IMR-90 (cell line): ENCODE data around the gene ENTPD1. TPM values are rescaled to one million over a fixed set of nuclear protein-coding genes. Genes with fewer than 3 reads are reported as not detected.

ENCODE experiments used
- ATAC-seq: fragments of 200-7000 bp; cut with Tn5 transposase; 2 replicates; pipeline ENCODE4 v1.9.1; 2020; ENCODE audit warnings: low read depth, mild to moderate bottlenecking, moderate library complexity
- BruUV-seq: library from RNA; stranded (reverse); fragments of 400-500 nt; replicated peaks from 2 replicates; lab custom pipeline; 2021; lab: Mats Ljungman, UMichigan
- CTCF ChIA-PET: fragments of 300-600 bp; formaldehyde crosslinking; extraction: SDS; loops from one replicate; lab custom pipeline; 2021; ENCODE audit warnings: antibody characterized with exemption; lab: Yijun Ruan, JAX
- POLR2A ChIA-PET: fragments of 300-600 bp; sonication (Branson Sonifier 250); formaldehyde crosslinking; loops from one replicate; lab custom pipeline; 2022; ENCODE audit warnings: antibody characterized with exemption; ENCODE audit not compliant: unreplicated experiment; lab: Charles Lee
- DNase-seq: peaks from one replicate; pipeline ENCODE4 v3.0.0; 2013
- H2AFZ ChIP-seq: replicated peaks from 2 replicates; pipeline ENCODE3; 2013; ENCODE audit warnings: low read length, mild to moderate bottlenecking; ENCODE audit not compliant: poor library complexity
- H2AK5ac ChIP-seq: 2 replicates; pipeline ENCODE4 v1.6.1; 2013; ENCODE audit warnings: low read depth, low read length, inconsistent platforms
- H2AK9ac ChIP-seq: replicated peaks from 2 replicates; pipeline ENCODE3; 2013; ENCODE audit warnings: mild to moderate bottlenecking, low read depth, low read length, moderate library complexity; ENCODE audit not compliant: poor library complexity
- H2BK120ac ChIP-seq: 2 replicates; pipeline ENCODE4 v1.6.1; 2013; ENCODE audit warnings: low read depth, low read length, inconsistent platforms
- H2BK15ac ChIP-seq: 3 replicates; pipeline ENCODE4 v1.6.1; 2013; ENCODE audit warnings: low read depth, low read length, inconsistent platforms
- H2BK20ac ChIP-seq: 2 replicates; pipeline ENCODE4 v1.6.1; 2013; ENCODE audit warnings: low read depth, mild to moderate bottlenecking, inconsistent platforms, low read length, moderate library complexity
- H2BK5ac ChIP-seq: 2 replicates; pipeline ENCODE4 v1.6.1; 2013; ENCODE audit warnings: mild to moderate bottlenecking, low read depth, low read length, inconsistent platforms; ENCODE audit not compliant: poor library complexity, severe bottlenecking
- H3K14ac ChIP-seq: replicated peaks from 2 replicates; pipeline ENCODE4 v1.6.1; 2013; ENCODE audit warnings: low read depth, low read length, inconsistent platforms
- H3K18ac ChIP-seq: 2 replicates; pipeline ENCODE4 v1.6.1; 2013; ENCODE audit warnings: low read depth, low read length, control low read depth
- H3K23ac ChIP-seq: 2 replicates; pipeline ENCODE4 v1.6.1; 2013; ENCODE audit warnings: low read depth, low read length, inconsistent platforms
- H3K27ac ChIP-seq: 2 replicates; pipeline ENCODE4 v1.5.1; 2013; ENCODE audit warnings: mild to moderate bottlenecking, control low read depth, low read length; ENCODE audit not compliant: insufficient read depth
- H3K27me3 ChIP-seq: 2 replicates; pipeline ENCODE4 v1.6.1; 2013; ENCODE audit warnings: low read length; ENCODE audit not compliant: control insufficient read depth, insufficient read depth
- H3K36me3 ChIP-seq: 2 replicates; pipeline ENCODE4 v1.6.1; 2013; ENCODE audit warnings: low read length, mixed read lengths; ENCODE audit not compliant: control insufficient read depth, insufficient read depth
- H3K4ac ChIP-seq: 2 replicates; pipeline ENCODE4 v1.6.1; 2013; ENCODE audit warnings: low read depth, low read length, inconsistent platforms
- H3K4me1 ChIP-seq: 2 replicates; pipeline ENCODE4 v1.6.1; 2013; ENCODE audit warnings: low read length, mixed read lengths; ENCODE audit not compliant: control insufficient read depth, insufficient read depth
- H3K4me2 ChIP-seq: 2 replicates; pipeline ENCODE4 v1.6.1; 2013; ENCODE audit warnings: low read depth, mild to moderate bottlenecking, control low read depth, low read length, moderate library complexity
- H3K4me3 ChIP-seq: 2 replicates; pipeline ENCODE4 v1.5.1; 2013; ENCODE audit warnings: low read depth, mild to moderate bottlenecking, control low read depth, low read length, moderate library complexity; ENCODE audit not compliant: insufficient read depth
- H3K56ac ChIP-seq: 2 replicates; pipeline ENCODE4 v1.6.1; 2013; ENCODE audit warnings: low read length, inconsistent platforms; ENCODE audit not compliant: insufficient read depth; ENCODE audit errors: extremely low read depth
- H3K79me1 ChIP-seq, 2 experiments: 2 replicates each; pipeline ENCODE4 v1.6.1; 2013; ENCODE audit warnings: low read length in 2 of 2, inconsistent platforms in 1 of 2, low read depth in 1 of 2
- H3K9ac ChIP-seq: 2 replicates; pipeline ENCODE4 v1.6.1; 2013; ENCODE audit warnings: low read depth, low read length, control low read depth
- H3K9me1 ChIP-seq: 2 replicates; pipeline ENCODE4 v1.6.1; 2013; ENCODE audit warnings: low read length, inconsistent platforms; ENCODE audit not compliant: insufficient read depth
- H3K9me3 ChIP-seq: 2 replicates; pipeline ENCODE4 v1.6.1; 2013; ENCODE audit warnings: low read length; ENCODE audit not compliant: control insufficient read depth, insufficient read depth
- H4K20me1 ChIP-seq: 2 replicates; pipeline ENCODE4 v1.6.1; 2013; ENCODE audit warnings: low read length, inconsistent platforms; ENCODE audit not compliant: insufficient read depth
- H4K5ac ChIP-seq: 2 replicates; pipeline ENCODE4 v1.6.1; 2013; ENCODE audit warnings: mild to moderate bottlenecking, low read depth, low read length, control low read depth
- H4K8ac ChIP-seq, 2 experiments: 2 replicates each; pipeline ENCODE4 v1.6.1; 2013; ENCODE audit warnings: low read depth in 2 of 2, low read length in 2 of 2, control low read depth in 1 of 2, inconsistent platforms in 1 of 2
- H4K91ac ChIP-seq: 2 replicates; pipeline ENCODE4 v1.6.1; 2013; ENCODE audit warnings: low read depth, low read length, inconsistent platforms; ENCODE audit not compliant: insufficient read depth
- BHLHE40 ChIP-seq: fragments of 150-350 bp; IDR thresholded peaks from 2 replicates; pipeline ENCODE4 v1.6.1; 2016; ENCODE audit warnings: mild to moderate bottlenecking, low read depth, low read length
- CEBPB ChIP-seq: IDR thresholded peaks from 2 replicates; pipeline ENCODE4 v1.6.1; 2012; ENCODE audit warnings: low read depth, low read length, improper control_type of control experiment
- CHD1 ChIP-seq: IDR thresholded peaks from 2 replicates; pipeline ENCODE4 v1.6.1; 2012; ENCODE audit warnings: low read depth, low read length, improper control_type of control experiment
- FOS ChIP-seq: fragments of 150-350 bp; IDR thresholded peaks from 2 replicates; pipeline ENCODE4 v1.6.1; 2016; ENCODE audit warnings: low read depth, low read length
- MAFK ChIP-seq: IDR thresholded peaks from 2 replicates; pipeline ENCODE4 v1.6.1; 2012; ENCODE audit warnings: low read depth, low read length, improper control_type of control experiment
- MAZ ChIP-seq: IDR thresholded peaks from 2 replicates; pipeline ENCODE4 v1.6.1; 2012; ENCODE audit warnings: low read depth, mild to moderate bottlenecking, low read length, improper control_type of control experiment, moderate library complexity, borderline replicate concordance
- MXI1 ChIP-seq: IDR thresholded peaks from 2 replicates; pipeline ENCODE4 v1.6.1; 2012; ENCODE audit warnings: low read depth, mild to moderate bottlenecking, low read length, moderate library complexity, borderline replicate concordance
- NFE2L2 ChIP-seq: fragments of 150-350 bp; IDR thresholded peaks from 2 replicates; pipeline ENCODE4 v1.6.1; 2016; ENCODE audit warnings: low read depth, mild to moderate bottlenecking, low read length
- POLR2A ChIP-seq: IDR thresholded peaks from 2 replicates; pipeline ENCODE4 v1.6.1; 2012; ENCODE audit warnings: mild to moderate bottlenecking, low read depth, low read length
- RAD21 ChIP-seq: IDR thresholded peaks from 2 replicates; pipeline ENCODE4 v1.6.1; 2012; ENCODE audit warnings: low read length, improper control_type of control experiment
- RCOR1 ChIP-seq: IDR thresholded peaks from 2 replicates; pipeline ENCODE4 v1.6.1; 2012; ENCODE audit warnings: mild to moderate bottlenecking, low read length, improper control_type of control experiment; ENCODE audit not compliant: insufficient replicate concordance
- RFX5 ChIP-seq: IDR thresholded peaks from 2 replicates; pipeline ENCODE4 v1.8.0; 2012; ENCODE audit warnings: low read depth, mild to moderate bottlenecking, low read length, moderate library complexity
- SMC3 ChIP-seq: fragments of 150-350 bp; IDR thresholded peaks from 2 replicates; pipeline ENCODE4 v1.6.1; 2016; ENCODE audit warnings: low read depth, mild to moderate bottlenecking, antibody characterized with exemption, low read length, moderate library complexity
- WGBS, 2 experiments: methylation state at CpG; one replicate each; pipeline versions ENCODE4 v1.1.5 to v1.1.7; 2013; ENCODE audit warnings: missing lambda C conversion rate in 2 of 2; ENCODE audit not compliant: insufficient read length in 1 of 2; ENCODE audit errors: extremely low coverage in 2 of 2; 5-methylcytosine and 5-hydroxymethylcytosine counted together
- dilution Hi-C: fragments of 300-500 bp; cut with HindIII; formaldehyde crosslinking; loops from one replicate; pipeline ENCODE4 v1.14.3; 2018; ENCODE audit warnings: low sequenced_read_pairs; ENCODE audit not compliant: unreplicated experiment
- in situ Hi-C: fragments of 300-500 bp; cut with MboI; formaldehyde crosslinking; loops from 3 replicates; pipeline ENCODE4 v1.14.3; 2019; ENCODE audit warnings: low sequenced_read_pairs, inconsistent platforms, mixed read lengths
- intact Hi-C: fragments of 100-400 bp; cut with micrococcal nuclease; formaldehyde crosslinking; loops from 2 replicates; pipeline ENCODE4 v1.10.0; 2022
- polyA plus RNA-seq, 3 experiments: library from polyadenylated mRNA; depleted of rRNA; stranded (reverse); fragments of >200 nt; gene quantifications; 2 replicates each; pipeline ENCODE4 v1.2.3, GENCODE V29; 2012; ENCODE audit warnings: low replicate concordance in 1 of 3
- total RNA-seq: library from RNA; depleted of rRNA; stranded (reverse); fragments of >200 nt; gene quantifications from 2 replicates; pipeline ENCODE4 v1.2.3, GENCODE V29; 2012
- TF ChIP-seq, protein P1 (sequence below): fragments of 150-350 bp; IDR thresholded peaks from 2 replicates; pipeline ENCODE4 v1.6.1; 2016; ENCODE audit warnings: low read depth, mild to moderate bottlenecking, low read length, moderate library complexity, borderline replicate concordance
- TF ChIP-seq, protein P2 (sequence below): fragments of 150-350 bp; IDR thresholded peaks from 2 replicates; pipeline ENCODE4 v1.6.1; 2017; ENCODE audit warnings: mild to moderate bottlenecking, antibody characterized with exemption, low read length, low read depth
- TF ChIP-seq, protein P3 (sequence below): conservative IDR thresholded peaks from 2 replicates; pipeline ENCODE4 v1.5.1; 2012; ENCODE audit warnings: mild to moderate bottlenecking, low read depth, low read length, improper control_type of control experiment

Gene ENTPD1
- total and polyA plus RNA-seq, 2 of the 4 experiments (the other 2 are of a cell fraction) = under 0.01 TPM; not detected in 1

GRCh38 chr10:95728526-95728925 lies 27.4 kb upstream of the ENTPD1 start:
- Histone ChIP-seq H3K56ac (no peak overlapping the region), H2AFZ (no peak overlapping the region), H3K23ac (no peak overlapping the region), H2BK20ac (no peak overlapping the region), H2AK5ac (no peak overlapping the region), H3K4me1 (no peaks in the 10 kb centered on the region), H4K91ac (no peak overlapping the region), H3K79me1 (no peaks in the 10 kb centered on the region), H4K5ac (no peak overlapping the region), H4K8ac (no peak overlapping the region), H3K4me3 (no peak overlapping the region), H3K4ac (no peak overlapping the region), H3K27me3 (no peaks in the 10 kb centered on the region), H3K18ac (no peak overlapping the region), H2BK15ac (no peak overlapping the region), H3K27ac (no peak overlapping the region), H3K4me2 (no peak overlapping the region), H2BK120ac (no peak overlapping the region), H3K14ac (no peak overlapping the region), H3K9ac (no peak overlapping the region), H4K20me1 (no peaks in the 10 kb centered on the region), H2AK9ac (no peak overlapping the region), H3K9me1 (no peaks in the 10 kb centered on the region), H2BK5ac (no peak overlapping the region), H3K9me3 (peaks cover 2% of the 10 kb centered on the region; the same call in 1 of the 2 replicates), H3K36me3 (no peaks in the 10 kb centered on the region)
- no TSS peak for BruUV-seq
- POLR2A ChIA-PET = no interaction called here
- dilution Hi-C loops = no loop called here
- CTCF ChIA-PET = interaction anchor here (0.6 to 2.9 kb wide), 2 partner anchors 13 to 34 kb away, joined by 5 to 18 read pairs; partner anchors contain the start of gene TCTN3
- peak; percentile 64 for ATAC-seq
- in situ Hi-C loops = no loop called here
- TF ChIP-seq MAZ (no peak), POLR2A (no peak), CHD1 (no peak), BHLHE40 (no peak), RFX5 (no peak), FOS (no peak), MXI1 (no peak), NFE2L2 (no peak), MAFK (no peak), RAD21 (no peak), CEBPB (no peak), SMC3 (no peak), RCOR1 (no peak)
- TF ChIP-seq, protein P1, sequence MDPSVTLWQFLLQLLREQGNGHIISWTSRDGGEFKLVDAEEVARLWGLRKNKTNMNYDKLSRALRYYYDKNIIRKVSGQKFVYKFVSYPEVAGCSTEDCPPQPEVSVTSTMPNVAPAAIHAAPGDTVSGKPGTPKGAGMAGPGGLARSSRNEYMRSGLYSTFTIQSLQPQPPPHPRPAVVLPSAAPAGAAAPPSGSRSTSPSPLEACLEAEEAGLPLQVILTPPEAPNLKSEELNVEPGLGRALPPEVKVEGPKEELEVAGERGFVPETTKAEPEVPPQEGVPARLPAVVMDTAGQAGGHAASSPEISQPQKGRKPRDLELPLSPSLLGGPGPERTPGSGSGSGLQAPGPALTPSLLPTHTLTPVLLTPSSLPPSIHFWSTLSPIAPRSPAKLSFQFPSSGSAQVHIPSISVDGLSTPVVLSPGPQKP = no peak
- TF ChIP-seq, protein P2, sequence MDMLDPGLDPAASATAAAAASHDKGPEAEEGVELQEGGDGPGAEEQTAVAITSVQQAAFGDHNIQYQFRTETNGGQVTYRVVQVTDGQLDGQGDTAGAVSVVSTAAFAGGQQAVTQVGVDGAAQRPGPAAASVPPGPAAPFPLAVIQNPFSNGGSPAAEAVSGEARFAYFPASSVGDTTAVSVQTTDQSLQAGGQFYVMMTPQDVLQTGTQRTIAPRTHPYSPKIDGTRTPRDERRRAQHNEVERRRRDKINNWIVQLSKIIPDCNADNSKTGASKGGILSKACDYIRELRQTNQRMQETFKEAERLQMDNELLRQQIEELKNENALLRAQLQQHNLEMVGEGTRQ = no peak
- TF ChIP-seq, protein P3, sequence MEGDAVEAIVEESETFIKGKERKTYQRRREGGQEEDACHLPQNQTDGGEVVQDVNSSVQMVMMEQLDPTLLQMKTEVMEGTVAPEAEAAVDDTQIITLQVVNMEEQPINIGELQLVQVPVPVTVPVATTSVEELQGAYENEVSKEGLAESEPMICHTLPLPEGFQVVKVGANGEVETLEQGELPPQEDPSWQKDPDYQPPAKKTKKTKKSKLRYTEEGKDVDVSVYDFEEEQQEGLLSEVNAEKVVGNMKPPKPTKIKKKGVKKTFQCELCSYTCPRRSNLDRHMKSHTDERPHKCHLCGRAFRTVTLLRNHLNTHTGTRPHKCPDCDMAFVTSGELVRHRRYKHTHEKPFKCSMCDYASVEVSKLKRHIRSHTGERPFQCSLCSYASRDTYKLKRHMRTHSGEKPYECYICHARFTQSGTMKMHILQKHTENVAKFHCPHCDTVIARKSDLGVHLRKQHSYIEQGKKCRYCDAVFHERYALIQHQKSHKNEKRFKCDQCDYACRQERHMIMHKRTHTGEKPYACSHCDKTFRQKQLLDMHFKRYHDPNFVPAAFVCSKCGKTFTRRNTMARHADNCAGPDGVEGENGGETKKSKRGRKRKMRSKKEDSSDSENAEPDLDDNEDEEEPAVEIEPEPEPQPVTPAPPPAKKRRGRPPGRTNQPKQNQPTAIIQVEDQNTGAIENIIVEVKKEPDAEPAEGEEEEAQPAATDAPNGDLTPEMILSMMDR = no peak
- WGBS, 2 experiments = no CpG with 5 or more reads among the region's 4 CpGs
- peak; percentile 3 for DNase-seq
- intact Hi-C loops = loop anchor here (2.0 kb wide), 1 partner anchor 34 kb away; no protein-coding TSS in a partner anchor
